HEK293T (cell line): Measurements from ENCODE around the gene AFF1.

Experiments
- CTCF ChIA-PET: fragments of 350-600 bp; formaldehyde crosslinking; extraction: SDS; loops from one replicate; lab custom pipeline; 2021; ENCODE audit warnings: antibody characterized with exemption, inconsistent platforms; lab: Yijun Ruan, JAX
- POLR2A ChIA-PET: fragments of 350-600 bp; formaldehyde crosslinking; extraction: SDS; loops from one replicate; lab custom pipeline; 2020; ENCODE audit warnings: antibody characterized with exemption, inconsistent platforms; lab: Yijun Ruan, JAX
- DNase-seq: peaks from one replicate; pipeline ENCODE4 v3.0.0; 2012; ENCODE audit warnings: mixed read lengths; ENCODE audit errors: extremely low spot score
- ARNT ChIP-seq: fragments of 450-650 bp; IDR thresholded peaks from 2 replicates; pipeline ENCODE4 v1.6.1; 2017; ENCODE audit warnings: mild to moderate bottlenecking
- BHLHE40 ChIP-seq: fragments of 450-650 bp; IDR thresholded peaks from 2 replicates; pipeline ENCODE4 v1.6.1; 2016; ENCODE audit warnings: mild to moderate bottlenecking, moderate library complexity, borderline replicate concordance
- CTBP1 ChIP-seq: fragments of 450-650 bp; IDR thresholded peaks from 2 replicates; pipeline ENCODE4 v1.6.1; 2016; ENCODE audit warnings: borderline replicate concordance
- ELF4 ChIP-seq: fragments of 450-650 bp; IDR thresholded peaks from 2 replicates; pipeline ENCODE4 v1.6.1; 2017; ENCODE audit warnings: antibody characterized with exemption
- FOXA1 ChIP-seq: fragments of 450-650 bp; IDR thresholded peaks from 2 replicates; pipeline ENCODE4 v1.6.1; 2016; ENCODE audit warnings: mild to moderate bottlenecking
- FOXK2 ChIP-seq: fragments of 450-650 bp; IDR thresholded peaks from 2 replicates; pipeline ENCODE4 v1.6.1; 2016; ENCODE audit warnings: mild to moderate bottlenecking
- FOXM1 ChIP-seq: fragments of 450-650 bp; IDR thresholded peaks from 2 replicates; pipeline ENCODE4 v1.6.1; 2017; ENCODE audit warnings: mild to moderate bottlenecking, borderline replicate concordance
- HDGF ChIP-seq: fragments of 450-650 bp; IDR thresholded peaks from 2 replicates; pipeline ENCODE4 v1.6.1; 2017; ENCODE audit warnings: antibody characterized with exemption, borderline replicate concordance
- L3MBTL2 ChIP-seq: fragments of 450-650 bp; conservative IDR thresholded peaks from 2 replicates; pipeline ENCODE4 v1.6.1; 2016; ENCODE audit warnings: mild to moderate bottlenecking
- LEF1 ChIP-seq: fragments of 450-650 bp; IDR thresholded peaks from 2 replicates; pipeline ENCODE4 v1.6.1; 2017; ENCODE audit warnings: mild to moderate bottlenecking, borderline replicate concordance
- NFRKB ChIP-seq: fragments of 450-650 bp; IDR thresholded peaks from 2 replicates; pipeline ENCODE4 v1.6.1; 2016; ENCODE audit warnings: mild to moderate bottlenecking, moderate library complexity
- SP1 ChIP-seq: fragments of 450-650 bp; IDR thresholded peaks from 2 replicates; pipeline ENCODE4 v1.6.1; 2017
- SUZ12 ChIP-seq: fragments of 450-650 bp; IDR thresholded peaks from 2 replicates; pipeline ENCODE4 v1.6.1; 2016; ENCODE audit warnings: mild to moderate bottlenecking
- TARDBP ChIP-seq: fragments of 450-650 bp; IDR thresholded peaks from 2 replicates; pipeline ENCODE4 v1.6.1; 2016
- ZNF384 ChIP-seq: fragments of 450-650 bp; IDR thresholded peaks from 2 replicates; pipeline ENCODE4 v1.6.1; 2016
- TF ChIP-seq, protein P1 (sequence below): fragments of 450-650 bp; IDR thresholded peaks from 2 replicates; pipeline ENCODE4 v1.6.1; 2016

AFF1 gene

DNA sequence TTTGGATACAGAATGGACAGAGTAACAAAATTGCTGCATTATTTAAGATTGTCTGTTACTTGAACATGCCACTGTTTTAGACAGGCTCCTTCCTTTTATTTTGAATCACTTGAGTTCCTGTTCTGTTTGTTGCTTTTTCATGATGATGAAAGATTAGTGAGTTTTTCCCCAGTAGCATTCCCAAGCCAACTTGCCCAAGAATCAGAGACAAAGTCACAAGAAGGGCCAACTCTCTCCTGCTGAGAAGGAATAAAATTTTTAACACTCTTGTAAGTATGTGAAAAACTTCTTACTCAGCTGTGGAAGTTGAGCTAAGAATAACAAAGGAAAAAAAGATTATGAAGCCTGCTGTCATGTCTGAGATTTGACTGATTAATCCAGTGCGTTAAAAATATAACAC lies 181.4 kb downstream of the AFF1 start:
- TF ChIP-seq ARNT (no peak), BHLHE40 (no peak), NFRKB (no peak), SUZ12 (no peak), TARDBP (no peak), HDGF (no peak), FOXK2 (no peak), L3MBTL2 (no peak)
- DNase-seq: no peak
- POLR2A ChIA-PET: interaction anchor here (1.0 to 1.3 kb wide), 2 partner anchors 109 to 181 kb away, joined by 3 read pairs; partner anchors contain the start of gene AFF1
- CTCF ChIA-PET: interaction anchor here (0.7 kb wide), 1 partner anchor 8 kb away, joined by 3 read pairs; no protein-coding TSS in a partner anchor

DNA sequence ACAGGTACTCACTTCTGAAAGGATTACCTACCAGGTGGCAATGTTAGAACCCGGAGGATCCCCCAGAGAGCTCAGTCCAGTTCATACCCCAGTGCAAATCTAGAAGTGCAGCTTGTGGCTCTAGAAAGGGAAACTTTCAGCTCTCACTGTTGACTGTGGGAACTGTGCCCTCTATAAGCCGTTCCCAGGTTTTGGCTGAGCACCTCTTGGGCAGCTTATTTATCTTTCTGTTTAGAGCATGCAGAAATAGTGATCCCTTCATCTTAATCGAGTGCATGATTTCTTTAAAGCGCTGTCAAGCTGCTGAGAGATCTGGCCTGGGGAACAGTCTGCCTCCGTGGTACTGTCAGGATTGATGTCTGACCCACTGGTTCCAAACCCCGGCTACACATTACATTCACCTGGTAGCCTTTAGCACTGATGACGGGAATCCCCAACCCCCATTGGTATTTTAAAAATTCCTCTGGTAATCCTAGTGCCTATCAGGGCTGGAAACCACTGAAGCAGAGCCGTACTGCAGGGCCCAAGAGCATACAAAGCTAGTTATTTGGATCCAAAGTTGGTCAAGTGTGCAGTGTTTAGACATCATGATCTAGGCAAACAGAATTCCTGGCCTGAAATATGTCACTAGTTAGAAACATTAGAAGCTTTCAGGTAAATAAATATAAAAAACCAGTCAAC lies 182.4 kb downstream of the AFF1 start:
- TF ChIP-seq NFRKB (no peak), L3MBTL2 (no peak), CTBP1 (no peak), TARDBP (no peak), FOXA1 (no peak), ARNT (no peak), FOXM1 (no peak), LEF1 (no peak), HDGF (no peak), BHLHE40 (no peak), ELF4 (no peak), ZNF384 (no peak), SP1 (no peak), FOXK2 (no peak), SUZ12 (no peak)
- TF ChIP-seq, protein P1, sequence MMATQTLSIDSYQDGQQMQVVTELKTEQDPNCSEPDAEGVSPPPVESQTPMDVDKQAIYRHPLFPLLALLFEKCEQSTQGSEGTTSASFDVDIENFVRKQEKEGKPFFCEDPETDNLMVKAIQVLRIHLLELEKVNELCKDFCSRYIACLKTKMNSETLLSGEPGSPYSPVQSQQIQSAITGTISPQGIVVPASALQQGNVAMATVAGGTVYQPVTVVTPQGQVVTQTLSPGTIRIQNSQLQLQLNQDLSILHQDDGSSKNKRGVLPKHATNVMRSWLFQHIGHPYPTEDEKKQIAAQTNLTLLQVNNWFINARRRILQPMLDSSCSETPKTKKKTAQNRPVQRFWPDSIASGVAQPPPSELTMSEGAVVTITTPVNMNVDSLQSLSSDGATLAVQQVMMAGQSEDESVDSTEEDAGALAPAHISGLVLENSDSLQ: no peak
- no peak for DNase-seq
- ChIA-PET POLR2A (interaction anchor here (1.0 kb wide), 1 partner anchor 182 kb away, joined by 3 read pairs; the partner anchor contains the start of gene AFF1), CTCF (no interaction called here)

DNA sequence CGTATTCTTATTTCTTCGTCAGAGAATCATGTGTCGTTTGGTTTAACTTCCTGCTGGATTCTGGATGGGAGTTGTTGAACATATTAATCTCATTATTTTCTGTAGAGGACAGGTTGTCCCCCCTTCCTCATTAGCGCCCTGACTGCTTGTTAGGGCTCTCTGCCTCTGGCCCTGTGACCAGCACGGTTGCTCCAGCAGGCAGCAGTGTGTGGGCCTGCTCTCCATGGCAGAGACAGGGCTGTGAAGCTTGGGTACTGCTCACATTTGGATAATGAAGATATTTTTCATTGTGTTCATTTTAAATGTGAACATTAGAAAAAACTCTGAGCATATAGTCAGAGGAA lies 182.9 kb downstream of the AFF1 start:
- DNase-seq: no peak
- POLR2A ChIA-PET: no interaction called here
- CTCF ChIA-PET: no interaction called here
- TF ChIP-seq CTBP1 (no peak), SP1 (no peak), SUZ12 (no peak), L3MBTL2 (no peak), ELF4 (no peak), HDGF (no peak), LEF1 (no peak), FOXM1 (no peak), FOXK2 (no peak), ARNT (no peak), NFRKB (no peak), TARDBP (no peak), BHLHE40 (no peak), ZNF384 (no peak), FOXA1 (no peak)
- TF ChIP-seq, protein P1: no peak

DNA sequence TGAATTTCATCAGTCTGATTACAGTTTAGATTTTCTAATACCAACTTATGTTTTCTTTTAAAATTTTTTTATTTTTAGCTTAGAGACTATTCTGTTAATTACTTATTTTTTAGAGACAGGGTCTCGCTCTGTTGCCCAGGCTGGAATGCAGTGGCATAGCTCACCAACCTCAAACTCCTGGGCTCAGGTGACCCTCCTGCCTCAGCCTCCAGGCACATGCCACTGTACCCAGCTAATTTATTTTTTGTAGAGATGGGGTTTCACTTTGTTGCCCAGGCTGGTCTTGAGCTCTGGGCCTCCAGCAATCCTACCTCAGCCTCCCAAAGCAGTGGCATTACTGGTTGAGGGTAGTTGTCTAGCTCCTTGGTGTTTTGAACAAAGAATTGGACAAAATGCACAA lies 183.6 kb downstream of the AFF1 start:
- ChIA-PET CTCF (no interaction called here), POLR2A (no interaction called here)
- DNase-seq: no peak
- TF ChIP-seq HDGF (no peak), FOXM1 (no peak)
- TF ChIP-seq, protein P1: no peak

DNA sequence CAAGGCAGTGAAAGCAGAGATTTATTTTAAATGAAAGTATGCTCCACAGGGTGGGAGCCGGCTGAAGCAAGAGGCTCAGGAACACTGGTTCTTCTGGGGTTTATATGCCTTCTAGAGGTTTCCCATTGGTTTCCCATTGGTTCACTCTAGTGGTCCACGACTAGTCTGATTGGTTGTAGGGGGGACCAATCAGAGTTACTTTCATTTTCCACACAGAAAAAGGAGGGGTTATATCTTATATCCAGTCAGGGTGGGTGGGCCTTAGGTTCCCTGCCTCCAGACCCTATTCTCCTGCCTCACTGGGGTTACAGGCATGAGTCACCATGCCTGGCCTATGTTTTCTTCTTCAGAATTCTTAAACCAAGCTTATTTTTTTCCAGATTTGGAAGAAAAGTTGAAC lies 184.0 kb downstream of the AFF1 start:
- POLR2A ChIA-PET: no interaction called here
- no peak for DNase-seq
- CTCF ChIA-PET: no interaction called here
- TF ChIP-seq BHLHE40 (no peak), HDGF (no peak), SUZ12 (no peak), L3MBTL2 (no peak), ZNF384 (no peak), ARNT (no peak), FOXK2 (no peak), NFRKB (no peak), ELF4 (no peak)
- TF ChIP-seq, protein P1: no peak

DNA sequence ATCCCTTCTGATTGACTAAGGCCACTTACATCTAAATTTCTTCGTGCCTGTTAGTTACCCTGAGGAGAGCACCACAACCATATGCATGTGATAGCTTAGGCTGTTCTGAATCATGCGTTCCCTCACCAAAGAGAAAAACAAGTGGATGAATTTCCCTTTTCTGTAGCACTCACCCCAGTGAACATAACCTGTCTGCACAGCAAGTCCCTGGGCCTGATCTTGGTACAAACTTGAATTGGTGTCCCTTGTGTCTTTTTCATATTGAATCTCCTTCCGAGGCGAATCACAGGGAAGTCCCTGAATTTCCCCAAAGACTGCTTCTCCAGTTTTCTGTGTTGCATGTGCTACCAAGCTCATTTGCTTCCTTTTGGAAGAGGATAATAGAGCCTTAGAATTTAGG lies 185.2 kb downstream of the AFF1 start:
- ChIA-PET POLR2A (no interaction called here), CTCF (no interaction called here)
- DNase-seq: no peak
- no peak for TF ChIP-seq TARDBP
- TF ChIP-seq ARNT: no peak
- no peak for TF ChIP-seq SP1
- TF ChIP-seq FOXM1: no peak
- no peak for TF ChIP-seq LEF1
- no peak for TF ChIP-seq ZNF384
- TF ChIP-seq FOXK2: no peak
- TF ChIP-seq SUZ12: no peak
- TF ChIP-seq BHLHE40: no peak
- no peak for TF ChIP-seq L3MBTL2
- no peak for TF ChIP-seq NFRKB
- TF ChIP-seq HDGF: no peak
- TF ChIP-seq, protein P1: no peak
- TF ChIP-seq CTBP1: no peak
- no peak for TF ChIP-seq ELF4
